WERI-Rb-1 (cell line): Measurements from ENCODE around the gene UNC5B.
A peak's percentile ranks its signal among the peaks of the same experiment; 100 is the strongest.

Source experiments
- DNase-seq: peaks from one replicate; pipeline ENCODE4 v3.0.0-alpha.2; 2020
- H3K27ac ChIP-seq: fragments of 250-450 bp; sonication (Bioruptor Pico); 2 replicates; pipeline ENCODE4 v1.5.1; 2020; ENCODE audit warnings: mild to moderate bottlenecking, moderate library complexity
- H3K27me3 ChIP-seq: fragments of 250-450 bp; sonication (Bioruptor Pico); 2 replicates; pipeline ENCODE4 v1.5.1; 2021; ENCODE audit warnings: mild to moderate bottlenecking, low read depth, moderate library complexity; ENCODE audit not compliant: insufficient read depth, severe bottlenecking
- H3K36me3 ChIP-seq: fragments of 250-450 bp; sonication (Bioruptor Pico); 2 replicates; pipeline ENCODE4 v1.5.1; 2020; ENCODE audit warnings: mild to moderate bottlenecking, moderate library complexity
- H3K4me3 ChIP-seq: 2 replicates; pipeline ENCODE4 v1.5.1; 2011; ENCODE audit warnings: low read depth, mild to moderate bottlenecking, control low read depth, low read length
- H3K9me3 ChIP-seq: fragments of 250-450 bp; sonication (Bioruptor Pico); 2 replicates; pipeline ENCODE4 v1.5.1; 2021; ENCODE audit warnings: mild to moderate bottlenecking, moderate library complexity; ENCODE audit not compliant: severe bottlenecking
- CTCF ChIP-seq: IDR thresholded peaks from 2 replicates; pipeline ENCODE4 v1.5.1; 2011; ENCODE audit warnings: low read depth, mild to moderate bottlenecking, control low read depth, inconsistent platforms, low read length

UNC5B gene

GRCh38 chr10:71308244-71308643, 95.9 kb downstream of the UNC5B start:
- Histone ChIP-seq H3K27ac (no peak overlapping the region), H3K27me3 (no peaks in the 10 kb centered on the region), H3K4me3 (no peak overlapping the region), H3K9me3 (no peaks in the 10 kb centered on the region), H3K36me3 (no peaks in the 10 kb centered on the region)
- no peak for DNase-seq
- no peak for TF ChIP-seq CTCF

- Histone ChIP-seq H3K27me3 (no peaks in the 10 kb centered on the region), H3K36me3 (no peaks in the 10 kb centered on the region), H3K27ac (no peak overlapping the region), H3K9me3 (no peaks in the 10 kb centered on the region), H3K4me3 (no peak overlapping the region)
- TF ChIP-seq CTCF = no peak
- no peak for DNase-seq
Measured at GRCh38 chr10:71308985-71309384, 96.6 kb downstream of the UNC5B start.

GRCh38 chr10:71309919-71310318, 97.5 kb downstream of the UNC5B start:
- no peak overlapping the region for H3K4me3 ChIP-seq
- H3K27ac ChIP-seq = peak overlapping the region; percentile 63
- H3K9me3 ChIP-seq = no peaks in the 10 kb centered on the region
- no peak for DNase-seq
- H3K36me3 ChIP-seq = no peaks in the 10 kb centered on the region
- no peak for TF ChIP-seq CTCF
- H3K27me3 ChIP-seq = no peaks in the 10 kb centered on the region

- H3K4me3 ChIP-seq = no peak overlapping the region
- no peaks in the 10 kb centered on the region for H3K9me3 ChIP-seq
- H3K36me3 ChIP-seq = no peaks in the 10 kb centered on the region
- no peak for DNase-seq
- no peaks in the 10 kb centered on the region for H3K27me3 ChIP-seq
- no peak overlapping the region for H3K27ac ChIP-seq
- TF ChIP-seq CTCF = no peak
Measured at GRCh38 chr10:71312220-71312619, 99.8 kb downstream of the UNC5B start.

- peak; percentile 64 for DNase-seq
Measured at GRCh38 chr10:71312811-71313789, 100.7 kb downstream of the UNC5B start.

More at GRCh38 chr10:71312811-71313789, 100.7 kb downstream of the UNC5B start:
- peak overlapping the region; percentile 59 for H3K27ac ChIP-seq
- H3K9me3 ChIP-seq = no peaks in the 10 kb centered on the region
- H3K36me3 ChIP-seq = no peaks in the 10 kb centered on the region
- no peak overlapping the region for H3K4me3 ChIP-seq
- H3K27me3 ChIP-seq = no peaks in the 10 kb centered on the region
- no peak for TF ChIP-seq CTCF
